DND-41 (cell line): ENCODE data around the gene AGXT.

Experiments used
- ATAC-seq: fragments of 200-7000 bp; cut with Tn5 transposase; 3 replicates; pipeline ENCODE4 v1.9.1; 2021; ENCODE audit warnings: low read depth; ENCODE audit not compliant: insufficient read depth
- DNase-seq: peaks from one replicate; pipeline ENCODE4 v3.0.0-alpha.2; 2020
- H2AFZ ChIP-seq: 2 replicates; pipeline ENCODE4 v1.6.0; 2012; ENCODE audit warnings: low read depth, low read length
- H3K27ac ChIP-seq: 2 replicates; pipeline ENCODE4 v1.5.1; 2012; ENCODE audit warnings: low read length, inconsistent platforms
- H3K27me3 ChIP-seq: fragments of 200-600 bp; sonication (generic); 2 replicates; pipeline ENCODE4 v1.6.0; 2012; ENCODE audit warnings: low read length, mild to moderate bottlenecking, inconsistent platforms; ENCODE audit not compliant: insufficient read depth, poor library complexity
- H3K36me3 ChIP-seq: 2 replicates; pipeline ENCODE4 v1.5.1; 2012; ENCODE audit warnings: low read length, inconsistent platforms; ENCODE audit not compliant: insufficient read depth
- H3K4me1 ChIP-seq: 2 replicates; pipeline ENCODE4 v1.5.1; 2012; ENCODE audit warnings: mild to moderate bottlenecking, low read length; ENCODE audit not compliant: insufficient read depth
- H3K4me2 ChIP-seq: 2 replicates; pipeline ENCODE4 v1.6.0; 2012; ENCODE audit warnings: mild to moderate bottlenecking, moderate library complexity, low read length, inconsistent platforms; ENCODE audit not compliant: insufficient read depth
- H3K4me3 ChIP-seq, 2 experiments: fragments of 200-600 bp in 1 of 2; shearing (Covaris generic) in 1 of 2; 2 replicates each; pipeline ENCODE4 v1.5.1; 2012 to 2016; ENCODE audit warnings: inconsistent platforms in 2 of 2, low read length in 2 of 2, mild to moderate bottlenecking in 2 of 2, low read depth in 1 of 2, moderate library complexity in 1 of 2
- H3K79me2 ChIP-seq: 2 replicates; pipeline ENCODE4 v1.6.0; 2012; ENCODE audit warnings: low read length, inconsistent platforms; ENCODE audit not compliant: insufficient read depth
- H3K9ac ChIP-seq: 2 replicates; pipeline ENCODE4 v1.6.0; 2012; ENCODE audit warnings: low read depth, mild to moderate bottlenecking, inconsistent platforms, low read length, moderate library complexity
- H3K9me3 ChIP-seq: 2 replicates; pipeline ENCODE4 v1.5.1; 2012; ENCODE audit warnings: low read length, moderate library complexity, mild to moderate bottlenecking, inconsistent platforms; ENCODE audit not compliant: insufficient read depth, severe bottlenecking
- H4K20me1 ChIP-seq: 2 replicates; pipeline ENCODE4 v1.6.0; 2012; ENCODE audit warnings: low read length; ENCODE audit not compliant: insufficient read depth
- CTCF ChIP-seq: IDR thresholded peaks from 2 replicates; pipeline ENCODE4 v1.5.1; 2012; ENCODE audit warnings: borderline replicate concordance, low read length, moderate library complexity, mild to moderate bottlenecking; ENCODE audit not compliant: poor library complexity, severe bottlenecking; ENCODE audit errors: extremely low read depth
- EZH2 ChIP-seq: IDR thresholded peaks from 3 replicates; pipeline ENCODE4 v1.6.1; 2012; ENCODE audit warnings: borderline replicate concordance, low read depth, mild to moderate bottlenecking, moderate library complexity, low read length, inconsistent platforms; ENCODE audit not compliant: severe bottlenecking

AGXT gene

GRCh38 chr2:240926516-240927389 is 58.1 kb downstream of the AGXT start:
- H3K4me3 ChIP-seq: no peak overlapping the region
- no peak overlapping the region for H2AFZ ChIP-seq
- no peak overlapping the region for H3K9ac ChIP-seq
- no peaks in the 10 kb centered on the region for H3K27me3 ChIP-seq
- no peak overlapping the region for H3K4me2 ChIP-seq
- no peak for ATAC-seq
- TF ChIP-seq EZH2 (no peak), CTCF (no peak)
- no peaks in the 10 kb centered on the region for H3K4me1 ChIP-seq
- no peaks in the 10 kb centered on the region for H3K79me2 ChIP-seq
- DNase-seq: no peak
- no peaks in the 10 kb centered on the region for H3K36me3 ChIP-seq
- H3K9me3 ChIP-seq: no peaks in the 10 kb centered on the region
- H4K20me1 ChIP-seq: peaks cover 16% of the 10 kb centered on the region; the same call in 1 of the 2 replicates
- H3K27ac ChIP-seq: no peak overlapping the region

GRCh38 chr2:240927390-240927781 is 58.8 kb downstream of the AGXT start:
- H3K4me1 ChIP-seq: no peaks in the 10 kb centered on the region
- H4K20me1 ChIP-seq: peaks cover 16% of the 10 kb centered on the region; the same call in 1 of the 2 replicates
- no peaks in the 10 kb centered on the region for H3K79me2 ChIP-seq
- no peak overlapping the region for H3K27ac ChIP-seq
- H3K36me3 ChIP-seq: no peaks in the 10 kb centered on the region
- no peaks in the 10 kb centered on the region for H3K9me3 ChIP-seq
- no peak overlapping the region for H3K4me3 ChIP-seq
- no peak overlapping the region for H3K9ac ChIP-seq
- no peaks in the 10 kb centered on the region for H3K27me3 ChIP-seq
- H2AFZ ChIP-seq: no peak overlapping the region
- H3K4me2 ChIP-seq: no peak overlapping the region
- no peak for DNase-seq
- no peak for ATAC-seq
- no peak for TF ChIP-seq CTCF
- TF ChIP-seq EZH2: no peak

- no peak for DNase-seq
- no peak overlapping the region for H2AFZ ChIP-seq
- H3K4me3 ChIP-seq: no peak overlapping the region
- H3K4me1 ChIP-seq: no peaks in the 10 kb centered on the region
- no peak for ATAC-seq
- H4K20me1 ChIP-seq: peaks cover 16% of the 10 kb centered on the region; the same call in 1 of the 2 replicates
- H3K27ac ChIP-seq: no peak overlapping the region
- no peaks in the 10 kb centered on the region for H3K27me3 ChIP-seq
- H3K9ac ChIP-seq: no peak overlapping the region
- no peaks in the 10 kb centered on the region for H3K9me3 ChIP-seq
- H3K4me2 ChIP-seq: no peak overlapping the region
- H3K79me2 ChIP-seq: no peaks in the 10 kb centered on the region
- TF ChIP-seq CTCF (no peak), EZH2 (no peak)
- H3K36me3 ChIP-seq: no peaks in the 10 kb centered on the region
Observed at GRCh38 chr2:240928476-240929363, 60.1 kb downstream of the AGXT start.
